Activated CD8-positive, alpha-beta memory T cell treated with anti-CD3 and anti-CD28 coated beads, Interleukin-2, amount 50 U/mL, for 1 hour (primary cell): ENCODE measurements around the gene PSD4.

Source experiments
- DNase-seq: peaks from one replicate; pipeline ENCODE4 v3.0.0-alpha.2; 2020; ENCODE audit errors: extremely low read depth

PSD4 gene

DNA sequence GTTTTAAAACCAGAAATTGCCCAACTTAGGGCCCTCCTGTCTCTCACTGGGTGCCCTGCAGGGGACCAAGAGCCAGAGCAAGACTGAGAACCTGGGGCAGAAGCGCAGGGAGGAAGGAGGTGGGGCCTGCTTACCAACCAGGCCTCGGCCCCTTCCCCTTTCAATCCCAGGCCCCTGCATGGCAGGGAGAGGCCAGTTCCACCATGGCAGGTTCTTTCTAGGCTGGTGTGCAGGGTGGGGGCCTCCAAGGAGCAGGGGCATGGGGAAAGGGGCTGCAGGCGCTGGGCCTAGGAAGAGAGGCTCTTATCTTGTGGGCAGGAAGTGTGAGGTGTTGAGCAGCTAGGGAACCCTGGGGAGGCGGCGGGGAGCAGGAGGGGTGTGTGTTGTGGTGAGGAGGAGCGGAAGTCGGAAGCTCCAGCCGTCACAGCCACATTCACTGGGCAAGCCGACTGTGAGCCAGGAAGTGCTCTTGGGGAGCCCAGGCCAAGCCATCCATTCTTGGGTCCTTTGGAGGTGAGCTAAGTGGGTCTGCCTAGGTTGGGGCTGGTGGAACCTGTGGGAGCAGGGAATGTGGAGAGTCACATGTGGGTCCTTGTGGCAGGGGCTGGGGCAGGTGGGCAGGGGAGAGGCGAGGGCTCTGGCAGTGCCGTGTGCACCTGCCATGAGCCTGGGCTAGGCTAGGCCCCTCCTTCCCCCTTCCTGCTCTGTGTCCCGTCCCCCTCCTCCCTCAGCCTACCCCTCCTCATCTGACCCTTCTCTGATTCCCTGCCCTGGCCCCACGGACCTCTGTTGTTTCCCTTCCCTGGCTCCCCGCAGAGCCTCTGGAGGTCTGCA is at the start of gene PSD4:
PSD4 (plus strand) TSS at position 430 of the 834 bp plus-strand sequence. CDS start 8,486 bp downstream, outside the sequence.
- peak; percentile 78 for DNase-seq

GRCh38 chr2:113124181-113124961 is 49.4 kb upstream of the PSD4 start:
- no peak for DNase-seq

- DNase-seq: no peak
Observed at GRCh38 chr2:113124984-113125855, 48.6 kb upstream of the PSD4 start.

GRCh38 chr2:113126845-113127645 is 46.7 kb upstream of the PSD4 start, which contains the start of gene IL1RN:
TSS of gene IL1RN (plus strand) at chr2:113127598. CDS start at chr2:113127625, 27 bp downstream.
- DNase-seq: no peak

GRCh38 chr2:113127646-113128570 is 45.9 kb upstream of the PSD4 start:
- no peak for DNase-seq

- no peak for DNase-seq
Observed at GRCh38 chr2:113129519-113130078, 44.2 kb upstream of the PSD4 start.

- DNase-seq: no peak
Observed at GRCh38 chr2:113131352-113132185, 42.2 kb upstream of the PSD4 start.

DNA sequence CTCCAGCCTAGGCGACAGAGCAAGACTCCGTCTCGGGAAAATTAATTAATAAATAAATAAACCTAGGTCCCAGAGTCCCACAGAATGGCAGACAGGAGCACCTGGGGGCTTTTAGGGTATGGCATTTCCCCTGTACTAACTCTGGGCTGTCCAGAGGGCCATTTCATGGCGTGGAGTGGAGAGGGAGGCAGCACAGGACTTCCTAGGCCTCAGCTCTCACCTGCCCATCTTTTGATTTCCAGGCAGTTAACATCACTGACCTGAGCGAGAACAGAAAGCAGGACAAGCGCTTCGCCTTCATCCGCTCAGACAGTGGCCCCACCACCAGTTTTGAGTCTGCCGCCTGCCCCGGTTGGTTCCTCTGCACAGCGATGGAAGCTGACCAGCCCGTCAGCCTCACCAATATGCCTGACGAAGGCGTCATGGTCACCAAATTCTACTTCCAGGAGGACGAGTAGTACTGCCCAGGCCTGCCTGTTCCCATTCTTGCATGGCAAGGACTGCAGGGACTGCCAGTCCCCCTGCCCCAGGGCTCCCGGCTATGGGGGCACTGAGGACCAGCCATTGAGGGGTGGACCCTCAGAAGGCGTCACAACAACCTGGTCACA is 41.3 kb upstream of the PSD4 start:
- no peak for DNase-seq

- DNase-seq: no peak
Observed at GRCh38 chr2:113133704-113134598, 39.8 kb upstream of the PSD4 start.

- DNase-seq: no peak
Observed at GRCh38 chr2:113134717-113135116, 39.1 kb upstream of the PSD4 start.

GRCh38 chr2:113135317-113135716 is 38.5 kb upstream of the PSD4 start:
- DNase-seq: no peak

GRCh38 chr2:113136828-113137775 is 36.7 kb upstream of the PSD4 start:
- no peak for DNase-seq

DNA sequence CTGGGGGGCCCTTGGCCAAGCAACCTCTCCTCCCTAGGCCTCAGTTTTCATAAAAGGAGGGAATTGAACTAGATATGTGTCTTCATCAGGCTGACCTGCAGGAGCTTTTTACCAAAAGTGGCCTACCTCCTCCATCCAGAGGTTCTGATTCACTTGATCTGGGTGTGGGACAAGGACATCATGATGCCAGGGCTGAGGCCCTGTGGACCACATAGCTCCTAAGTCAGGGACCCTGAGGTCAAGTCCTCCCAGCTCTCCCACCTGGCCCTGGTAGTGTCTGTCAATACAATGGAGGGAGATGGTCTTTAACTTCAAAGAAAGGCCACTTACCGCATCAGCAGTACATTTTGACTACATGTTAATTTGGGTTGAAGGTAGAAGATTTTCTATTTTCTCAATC is 35.9 kb upstream of the PSD4 start:
- DNase-seq: no peak

DNA sequence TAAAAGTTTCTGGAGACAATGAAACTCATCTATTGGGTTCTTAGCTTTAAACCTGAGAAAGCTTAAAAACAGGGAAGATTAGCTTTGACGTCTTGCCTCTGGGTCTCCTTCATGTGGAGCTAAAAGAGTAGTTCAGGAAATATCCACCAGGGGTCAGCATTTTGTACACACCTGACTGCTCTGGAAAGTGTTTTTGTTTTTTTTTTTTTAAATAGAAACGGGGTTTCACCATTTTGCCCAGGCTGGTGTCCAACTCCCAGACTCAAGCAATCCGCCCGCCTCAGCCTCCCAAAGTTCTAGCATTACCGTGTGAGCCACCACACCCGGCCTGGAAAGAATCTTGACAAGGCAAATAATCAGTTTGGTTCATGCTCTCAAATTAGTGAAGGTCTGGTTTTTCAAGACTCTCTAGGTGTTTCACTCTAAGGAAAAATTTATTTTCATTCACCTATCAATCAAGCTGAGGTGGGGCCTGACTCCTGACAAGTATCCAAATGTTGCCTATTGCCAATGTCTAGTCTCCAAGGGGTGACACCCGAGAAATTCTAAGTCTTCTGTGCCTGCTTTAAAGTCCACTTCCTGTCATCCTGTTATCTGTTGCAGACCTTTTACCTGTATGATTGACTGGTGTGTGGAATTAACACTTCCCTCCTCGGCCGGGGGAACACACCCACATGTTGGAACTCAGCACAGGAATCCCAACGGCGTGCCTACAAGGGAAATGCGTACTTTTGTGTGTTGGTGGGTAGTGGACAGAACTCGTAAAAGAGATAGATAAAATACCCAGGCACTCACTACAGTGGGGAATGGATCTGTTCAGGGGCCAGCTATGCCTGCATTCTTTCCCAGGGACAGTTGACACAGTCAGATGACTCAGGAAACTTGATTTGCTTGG is 35.1 kb upstream of the PSD4 start:
- peak; percentile 38 for DNase-seq

DNA sequence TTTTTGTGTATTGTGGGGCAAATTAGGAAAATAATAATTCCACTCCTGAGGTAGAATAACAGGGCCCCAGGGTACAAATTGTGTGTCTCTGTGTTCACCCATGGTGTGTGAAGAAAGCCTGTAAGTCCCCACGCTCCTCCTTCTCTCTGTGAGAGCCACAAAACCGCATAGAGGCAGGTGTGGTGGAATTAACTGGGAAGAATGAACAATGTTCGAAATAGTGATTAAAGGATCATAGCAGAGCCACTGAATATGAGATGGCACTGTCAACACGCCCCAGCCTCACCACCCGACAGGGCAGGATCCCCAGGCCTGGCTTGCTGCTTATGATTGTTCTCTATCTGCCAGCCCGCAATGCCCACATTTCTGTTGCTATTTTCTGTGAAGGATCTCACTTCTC is 32.3 kb upstream of the PSD4 start:
- no peak for DNase-seq
